ENCODE measurements around the gene CRYBG3. TPM values are rescaled to one million over a fixed set of nuclear protein-coding genes. Genes with fewer than 3 reads are reported as not detected.

Gene CRYBG3
- total RNA-seq, 1 experiment from 2014 or later, result 5.9 TPM

- Histone ChIP-seq H2AK5ac (ENCODE audit: insufficient read length, low read length) (no peak overlapping the region), H4K91ac (ENCODE audit: insufficient read length, low read depth, low read length) (no peak overlapping the region), H3K4ac (ENCODE audit: low read depth, low read length) (no peak overlapping the region), H3K14ac (ENCODE audit: insufficient read depth, low read length) (no peak overlapping the region), H3K23ac (ENCODE audit: insufficient read length, low read depth, low read length) (no peak overlapping the region), H2BK120ac (ENCODE audit: low read depth, low read length, poor library complexity, severe bottlenecking) (no peak overlapping the region), H2AFZ (ENCODE audit: low read length) (no peak overlapping the region), H3K79me2 (ENCODE audit: insufficient read depth, low read length) (no peaks in the 10 kb centered on the region; the same call in 1 of the 2 replicates), H3T11ph (ENCODE audit: low read length) (no peak overlapping the region), H4K8ac (replicated peaks; ENCODE audit: insufficient read length, low read depth, low read length) (no peak overlapping the region), H3K18ac (ENCODE audit: insufficient read length, low read depth, low read length) (no peak overlapping the region), H2BK5ac (ENCODE audit: insufficient read length, low read length) (no peak overlapping the region), H4K5ac (ENCODE audit: insufficient read length, low read depth, low read length) (no peak overlapping the region), H3K4me2 (ENCODE audit: insufficient read depth, insufficient read length, low read length) (peak overlapping the region; percentile 90), H3K4me1 (ENCODE audit: insufficient read depth, low read length) (no peaks in the 10 kb centered on the region), H3K79me1 (ENCODE audit: insufficient read depth, low read depth, low read length, poor library complexity, severe bottlenecking) (peaks cover 2% of the 10 kb centered on the region), H3K27me3 (ENCODE audit: insufficient read depth, low read length) (peaks cover 2% of the 10 kb centered on the region; the same call in 1 of the 2 replicates), H3K9me3 (ENCODE audit: control insufficient read depth, low read depth, low read length) (no peaks in the 10 kb centered on the region), H2BK20ac (ENCODE audit: low read depth, low read length, poor library complexity, severe bottlenecking) (no peak overlapping the region), H3K9ac (ENCODE audit: extremely low read depth, insufficient read length, low read length) (no peak overlapping the region), H3K23me2 (ENCODE audit: insufficient read length, low read depth, low read length, poor library complexity, severe bottlenecking) (peaks cover 12% of the 10 kb centered on the region), H2BK15ac (ENCODE audit: low read depth, low read length) (no peak overlapping the region), H2BK12ac (ENCODE audit: insufficient read length, low read depth, low read length) (no peak overlapping the region), H3K56ac (ENCODE audit: insufficient read length, low read depth, low read length) (no peak overlapping the region), H4K20me1 (ENCODE audit: control insufficient read depth, insufficient read depth, insufficient read length) (no peaks in the 10 kb centered on the region), H3K27ac (ENCODE audit: insufficient read length, low read depth, low read length) (no peak overlapping the region)
- DNase-seq, result no peak
- Mint-ChIP-seq H3K27ac (no peak overlapping the region), H3K4me3 (peak overlapping the region; percentile 99), H3K4me1 (peaks cover 24 to 26% of the 10 kb centered on the region in 2 experiments), H3K9me3 (no peaks in the 10 kb centered on the region), H3K36me3 (ENCODE audit: insufficient read depth in 1 of 3, low read depth in 3 of 3) (no peaks in the 10 kb centered on the region), H3K27me3 (ENCODE audit: low read depth) (peaks cover 32% of the 10 kb centered on the region)
- TF ChIP-seq CTCF (conservative IDR thresholded peaks at IDR 0.05), result no peak
- WGBS (ENCODE audit: extremely low coverage, insufficient read length, low lambda C conversion rate), result no CpG with 5 or more reads among the region's 17 CpGs
Observed at GRCh38 chr3:97823046-97824004, 1.5 kb downstream of the CRYBG3 start.

Measured in H9 (cell line).